Central memory CD8-positive, alpha-beta T cell (primary cell): Measurements from ENCODE around the gene ACSS3.
"Not testable (repeated sequence)": the region's sequence is repeated elsewhere in the genome, so short reads cannot be mapped to it uniquely, and the experiment has no call there.

Experiments
- ATAC-seq: fragments of 150-1000 bp; cut with Tn5 transposase; replicated peaks from 2 replicates; pipeline ENCODE4 v1.10.0; 2022; ENCODE audit warnings: mild to moderate bottlenecking, moderate FRiP score, moderate number of reproducible peaks; ENCODE audit not compliant: poor library complexity, severe bottlenecking; ENCODE audit errors: extremely low read depth
- DNase-seq, 2 donors: peaks; one replicate each; pipeline ENCODE4 v3.0.0; 2021; ENCODE audit warnings: low spot score in 2 of 2
- H3K27ac Mint-ChIP-seq: one replicate; pipeline ENCODE4 v1.8.0; 2022; ENCODE audit warnings: low read depth, mild to moderate bottlenecking, moderate library complexity, mixed read lengths
- H3K27me3 Mint-ChIP-seq: one replicate; pipeline ENCODE4 v1.8.0; 2022; ENCODE audit warnings: mixed read lengths
- H3K36me3 Mint-ChIP-seq: one replicate; pipeline ENCODE4 v1.8.0; 2022; ENCODE audit warnings: mild to moderate bottlenecking, moderate library complexity, mixed read lengths; ENCODE audit not compliant: insufficient read depth
- H3K4me1 Mint-ChIP-seq: one replicate; pipeline ENCODE4 v1.8.0; 2022; ENCODE audit warnings: mixed read lengths
- H3K4me3 Mint-ChIP-seq: one replicate; pipeline ENCODE4 v1.8.0; 2022; ENCODE audit warnings: mild to moderate bottlenecking, moderate library complexity, mixed read lengths
- H3K9me3 Mint-ChIP-seq: one replicate; pipeline ENCODE4 v1.8.0; 2022; ENCODE audit warnings: mixed read lengths

ACSS3 gene

DNA sequence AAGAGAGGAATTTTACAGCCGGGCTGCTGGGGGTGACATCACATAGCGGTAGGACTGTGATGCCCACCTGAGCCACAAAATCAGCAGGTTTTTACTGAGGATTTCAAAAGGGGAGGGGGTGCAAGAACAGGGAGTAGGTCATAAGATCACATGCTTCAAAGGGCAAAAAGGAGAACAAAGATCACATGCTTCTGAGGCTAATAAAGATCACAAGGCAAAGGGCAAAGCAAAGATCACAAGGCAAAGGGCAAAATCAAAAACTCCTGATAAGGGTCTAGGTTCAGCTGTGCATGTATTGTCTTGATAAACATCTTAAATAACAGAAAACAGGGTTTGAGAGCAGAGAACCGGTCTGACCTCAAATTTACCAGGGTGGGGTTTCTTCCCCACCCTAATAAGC, 41.2 kb downstream of the ACSS3 start:
- not testable (repeated sequence) for H3K27me3 Mint-ChIP-seq, DNase-seq, H3K4me3 Mint-ChIP-seq, H3K36me3 Mint-ChIP-seq, H3K27ac Mint-ChIP-seq, ATAC-seq, H3K4me1 Mint-ChIP-seq
- peaks cover 25% of the 10 kb centered on the region for H3K9me3 Mint-ChIP-seq

DNA sequence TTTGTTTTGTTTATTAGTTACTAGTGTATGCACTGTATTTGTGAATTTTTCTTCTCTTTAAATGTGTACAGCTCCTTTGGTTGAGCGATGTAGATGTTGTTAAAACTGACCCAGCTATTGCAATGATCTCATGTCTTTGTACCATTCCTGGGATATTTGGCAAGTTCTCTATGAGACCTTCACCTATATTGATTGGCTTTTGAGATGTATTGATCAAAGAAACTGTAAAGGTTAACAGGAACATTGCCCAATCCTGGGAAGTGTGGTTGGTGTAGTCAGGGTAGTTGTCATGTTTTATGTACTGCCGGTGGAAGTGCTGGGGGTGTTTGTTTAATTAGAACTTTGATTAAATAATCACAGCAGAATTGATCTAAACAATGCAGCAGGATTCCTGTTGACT, 43.1 kb downstream of the ACSS3 start:
- H3K27ac Mint-ChIP-seq, result no peak overlapping the region
- H3K9me3 Mint-ChIP-seq, result peaks cover 35% of the 10 kb centered on the region
- H3K27me3 Mint-ChIP-seq, result no peaks in the 10 kb centered on the region
- ATAC-seq (no peak), DNase-seq (no peak)
- H3K4me1 Mint-ChIP-seq, result no peaks in the 10 kb centered on the region
- H3K4me3 Mint-ChIP-seq, result no peak overlapping the region
- no peaks in the 10 kb centered on the region for H3K36me3 Mint-ChIP-seq

DNA sequence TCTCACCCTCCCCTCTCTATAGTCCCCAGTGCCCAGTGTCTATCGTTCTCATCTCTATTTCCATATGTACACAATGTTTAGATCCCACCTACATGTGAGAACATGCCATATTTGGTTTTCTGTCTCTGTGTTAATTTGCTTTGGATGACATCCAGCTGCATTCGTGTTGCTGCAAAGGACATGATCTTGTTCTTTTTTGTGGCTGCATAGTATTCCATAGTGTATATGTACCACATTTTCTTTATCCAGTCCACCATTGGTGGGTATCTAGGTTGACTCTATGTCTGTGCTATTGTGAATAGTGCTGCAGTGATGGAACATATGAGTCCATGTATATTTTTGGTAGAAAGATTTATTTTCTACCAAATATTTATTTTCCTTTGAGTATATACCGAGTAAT, 45.7 kb downstream of the ACSS3 start:
- DNase-seq, result no peak
- Mint-ChIP-seq H3K9me3 (peaks cover 24% of the 10 kb centered on the region), H3K36me3 (no peaks in the 10 kb centered on the region), H3K27ac (no peak overlapping the region), H3K4me1 (no peaks in the 10 kb centered on the region), H3K27me3 (no peaks in the 10 kb centered on the region), H3K4me3 (no peak overlapping the region)
- no peak for ATAC-seq

DNA sequence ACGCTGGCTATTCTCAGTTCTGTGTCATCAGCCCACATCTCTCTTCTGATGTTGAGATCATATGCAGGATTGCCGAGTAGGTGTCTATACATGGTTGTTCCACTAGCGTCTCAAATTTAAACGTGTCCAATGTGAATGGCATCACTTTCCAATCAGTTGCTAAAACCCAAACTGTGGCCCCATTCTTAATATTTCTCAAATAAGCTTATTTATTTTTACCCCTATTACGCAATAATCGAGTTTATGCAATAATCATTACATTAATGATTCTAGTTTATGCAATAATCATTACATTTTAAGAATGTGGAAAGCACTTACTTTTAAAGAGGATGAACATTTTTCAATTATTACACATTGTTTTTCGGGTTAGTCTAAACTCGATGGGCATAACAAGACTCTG, 47.8 kb downstream of the ACSS3 start:
- Mint-ChIP-seq H3K27ac (no peak overlapping the region), H3K4me3 (no peak overlapping the region), H3K9me3 (peaks cover 17% of the 10 kb centered on the region), H3K4me1 (no peaks in the 10 kb centered on the region), H3K36me3 (no peaks in the 10 kb centered on the region), H3K27me3 (no peaks in the 10 kb centered on the region)
- ATAC-seq (no peak), DNase-seq (no peak)

DNA sequence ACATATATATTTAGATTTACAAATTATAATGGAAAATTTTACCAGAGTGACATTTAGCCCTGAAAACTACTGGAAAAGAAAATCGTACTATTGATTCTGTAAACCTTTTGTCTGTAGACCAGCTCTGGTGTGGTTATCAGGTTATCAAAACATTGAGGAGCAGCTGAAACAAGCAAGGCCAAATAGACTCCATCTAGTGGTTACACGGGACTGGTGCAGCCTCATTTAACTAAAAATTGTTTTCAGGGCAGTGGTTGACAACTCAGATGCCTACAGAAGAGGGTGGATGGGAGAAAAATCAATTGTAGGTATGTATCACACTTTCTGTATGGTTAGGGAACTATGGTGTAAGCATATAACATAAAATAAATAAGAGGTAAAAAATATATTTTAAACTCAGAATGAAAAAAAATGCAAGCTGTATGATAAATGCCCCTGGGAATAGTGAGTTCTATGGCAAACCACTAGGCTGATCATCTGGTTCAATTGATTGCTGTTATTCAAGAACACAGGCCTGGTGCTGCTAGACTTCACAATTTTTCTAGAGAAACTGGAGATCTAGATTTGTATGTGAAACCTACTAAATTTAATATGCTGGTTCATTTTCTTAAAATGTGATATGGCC, 51.2 kb downstream of the ACSS3 start:
- no peaks in the 10 kb centered on the region for H3K4me1 Mint-ChIP-seq
- H3K36me3 Mint-ChIP-seq, result no peaks in the 10 kb centered on the region
- ATAC-seq (no peak), DNase-seq (no peak)
- peaks cover 10% of the 10 kb centered on the region for H3K9me3 Mint-ChIP-seq
- no peak overlapping the region for H3K4me3 Mint-ChIP-seq
- no peak overlapping the region for H3K27ac Mint-ChIP-seq
- H3K27me3 Mint-ChIP-seq, result no peaks in the 10 kb centered on the region

DNA sequence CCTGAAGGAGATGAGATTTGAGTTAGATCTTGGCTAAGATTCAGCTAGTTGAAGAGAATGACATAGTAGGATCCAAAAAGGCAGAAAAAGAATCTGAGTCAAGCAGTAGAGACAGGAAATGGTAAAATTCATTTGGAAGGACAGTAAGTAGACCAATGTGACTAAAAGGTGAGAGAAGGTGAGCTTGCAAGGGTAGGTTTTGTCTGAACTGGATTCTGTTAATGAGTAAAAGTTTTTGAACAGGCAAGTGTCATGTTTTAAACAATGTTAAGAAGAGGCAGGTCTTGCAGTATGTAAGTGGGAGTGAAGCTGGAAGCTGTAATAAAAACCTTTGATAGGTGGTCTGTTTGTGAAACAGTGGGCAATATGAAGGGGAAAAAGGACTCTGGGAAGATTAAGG, 58.6 kb downstream of the ACSS3 start:
- Mint-ChIP-seq H3K9me3 (peaks cover 10% of the 10 kb centered on the region), H3K27me3 (no peaks in the 10 kb centered on the region), H3K36me3 (no peaks in the 10 kb centered on the region), H3K27ac (no peak overlapping the region), H3K4me1 (no peaks in the 10 kb centered on the region), H3K4me3 (no peak overlapping the region)
- DNase-seq (no peak), ATAC-seq (no peak)

DNA sequence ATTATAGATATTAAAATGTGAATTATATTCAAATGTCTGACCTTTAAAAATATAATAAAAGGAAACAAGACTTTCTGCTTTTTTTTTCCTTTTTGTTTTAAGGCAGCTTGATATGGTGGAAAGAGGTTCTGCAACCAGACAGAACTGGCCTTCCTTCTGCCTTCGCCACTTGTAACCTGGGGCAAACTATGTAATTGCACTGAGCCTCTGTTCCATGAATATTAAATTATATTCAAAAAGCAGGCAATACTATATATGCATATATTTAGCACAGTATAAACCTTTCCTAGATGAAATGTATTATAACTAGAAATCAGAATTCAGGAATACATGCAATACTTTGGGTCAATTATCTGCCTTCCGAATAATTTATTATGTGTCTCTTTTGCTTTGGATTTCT, 59.9 kb downstream of the ACSS3 start:
- peaks cover 10% of the 10 kb centered on the region for H3K9me3 Mint-ChIP-seq
- H3K27ac Mint-ChIP-seq, result no peak overlapping the region
- no peaks in the 10 kb centered on the region for H3K27me3 Mint-ChIP-seq
- no peaks in the 10 kb centered on the region for H3K4me1 Mint-ChIP-seq
- ATAC-seq, result no peak
- DNase-seq, result no peak
- no peak overlapping the region for H3K4me3 Mint-ChIP-seq
- no peaks in the 10 kb centered on the region for H3K36me3 Mint-ChIP-seq

DNA sequence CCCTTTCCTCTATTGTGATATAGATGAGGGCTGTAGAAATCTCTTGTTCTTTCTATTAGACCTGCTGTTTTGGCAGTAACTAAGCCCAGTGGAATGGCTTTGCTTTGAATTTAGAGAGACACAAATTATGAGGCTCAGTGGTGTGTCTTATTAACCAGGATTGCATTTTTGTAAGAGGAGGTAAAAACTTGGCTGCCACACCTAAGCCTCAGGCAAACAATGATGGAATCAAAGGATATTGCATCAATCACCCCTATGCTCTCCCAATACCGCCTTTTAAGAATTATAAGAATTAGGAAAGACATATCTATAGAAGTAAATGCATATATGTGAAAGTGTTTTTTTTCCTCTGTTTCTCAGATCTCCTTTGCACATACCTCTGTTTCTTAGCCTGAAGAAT, 63.3 kb downstream of the ACSS3 start:
- peaks cover 16% of the 10 kb centered on the region for H3K9me3 Mint-ChIP-seq
- no peaks in the 10 kb centered on the region for H3K4me1 Mint-ChIP-seq
- no peaks in the 10 kb centered on the region for H3K36me3 Mint-ChIP-seq
- H3K27ac Mint-ChIP-seq, result no peak overlapping the region
- no peak overlapping the region for H3K4me3 Mint-ChIP-seq
- ATAC-seq, result no peak
- H3K27me3 Mint-ChIP-seq, result no peaks in the 10 kb centered on the region
- no peak for DNase-seq

DNA sequence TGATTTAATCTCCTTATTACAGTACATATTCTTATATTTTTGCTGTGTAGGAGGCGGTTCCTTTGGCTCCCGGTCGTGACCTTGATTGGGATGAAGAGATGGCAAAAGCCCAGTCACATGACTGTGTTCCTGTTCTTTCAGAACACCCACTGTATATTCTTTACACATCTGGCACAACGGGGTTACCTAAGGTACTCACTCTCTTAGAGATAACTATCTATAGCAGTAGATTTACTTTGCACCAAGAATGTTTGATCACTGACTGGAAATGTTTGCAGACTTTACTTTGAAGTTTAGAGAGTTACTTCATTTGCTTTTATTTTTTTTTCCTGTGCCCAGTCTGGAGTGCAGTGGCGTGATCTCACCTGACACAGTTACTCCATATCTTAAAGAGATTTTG, 65.2 kb downstream of the ACSS3 start:
- DNase-seq (no peak), ATAC-seq (no peak)
- H3K36me3 Mint-ChIP-seq, result no peaks in the 10 kb centered on the region
- H3K4me1 Mint-ChIP-seq, result no peaks in the 10 kb centered on the region
- H3K4me3 Mint-ChIP-seq, result no peak overlapping the region
- peaks cover 21% of the 10 kb centered on the region for H3K9me3 Mint-ChIP-seq
- H3K27ac Mint-ChIP-seq, result no peak overlapping the region
- H3K27me3 Mint-ChIP-seq, result no peaks in the 10 kb centered on the region

DNA sequence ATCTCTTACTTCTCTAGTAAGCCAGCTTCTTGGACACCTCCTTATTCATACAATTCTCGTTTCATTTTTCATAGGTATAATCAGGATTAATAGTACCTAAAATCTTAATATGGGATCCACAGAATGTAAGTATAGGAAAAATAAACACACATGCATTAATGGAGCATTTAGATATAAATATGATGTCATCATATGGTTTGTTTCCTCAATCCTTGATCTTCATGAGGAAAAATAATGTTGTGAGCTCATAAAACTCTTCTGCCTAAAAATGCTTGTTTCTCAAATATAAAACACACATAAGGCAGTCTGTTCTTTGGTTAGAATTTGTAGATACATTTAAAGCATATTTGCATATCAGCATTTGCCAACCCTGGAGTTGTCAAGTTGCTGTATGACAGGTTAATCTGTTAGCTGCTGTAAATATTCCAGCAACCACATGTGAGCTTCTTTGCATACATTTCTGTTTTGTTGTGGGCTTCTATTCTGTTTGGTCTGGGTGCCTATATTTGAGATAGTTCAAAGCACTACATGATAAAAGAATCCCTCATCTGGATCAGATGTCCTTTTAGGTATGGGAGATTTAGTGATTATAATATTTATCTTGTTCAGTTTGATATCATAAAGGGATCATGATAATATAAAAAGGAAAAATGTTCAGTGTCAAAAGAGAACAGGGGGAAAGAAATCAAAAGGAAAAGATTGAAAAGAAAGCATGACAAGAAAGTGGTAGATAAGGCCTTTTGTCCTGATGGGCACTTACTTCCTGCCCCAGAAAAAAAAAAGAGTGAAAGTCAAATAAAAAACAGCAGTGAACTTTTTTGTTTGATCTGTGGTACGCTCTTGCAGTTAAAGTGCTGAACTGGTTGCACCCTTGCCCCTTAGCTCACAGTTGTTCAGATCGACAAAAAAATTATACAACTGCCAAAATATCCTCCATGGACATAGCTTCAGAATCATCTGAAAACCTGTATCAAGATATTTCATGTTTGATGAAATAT, 68.6 kb downstream of the ACSS3 start:
- DNase-seq, result no peak
- ATAC-seq, result no peak
- H3K4me3 Mint-ChIP-seq, result no peak overlapping the region
- peaks cover 17% of the 10 kb centered on the region for H3K9me3 Mint-ChIP-seq
- no peaks in the 10 kb centered on the region for H3K36me3 Mint-ChIP-seq
- H3K4me1 Mint-ChIP-seq, result no peaks in the 10 kb centered on the region
- no peak overlapping the region for H3K27ac Mint-ChIP-seq
- no peaks in the 10 kb centered on the region for H3K27me3 Mint-ChIP-seq

DNA sequence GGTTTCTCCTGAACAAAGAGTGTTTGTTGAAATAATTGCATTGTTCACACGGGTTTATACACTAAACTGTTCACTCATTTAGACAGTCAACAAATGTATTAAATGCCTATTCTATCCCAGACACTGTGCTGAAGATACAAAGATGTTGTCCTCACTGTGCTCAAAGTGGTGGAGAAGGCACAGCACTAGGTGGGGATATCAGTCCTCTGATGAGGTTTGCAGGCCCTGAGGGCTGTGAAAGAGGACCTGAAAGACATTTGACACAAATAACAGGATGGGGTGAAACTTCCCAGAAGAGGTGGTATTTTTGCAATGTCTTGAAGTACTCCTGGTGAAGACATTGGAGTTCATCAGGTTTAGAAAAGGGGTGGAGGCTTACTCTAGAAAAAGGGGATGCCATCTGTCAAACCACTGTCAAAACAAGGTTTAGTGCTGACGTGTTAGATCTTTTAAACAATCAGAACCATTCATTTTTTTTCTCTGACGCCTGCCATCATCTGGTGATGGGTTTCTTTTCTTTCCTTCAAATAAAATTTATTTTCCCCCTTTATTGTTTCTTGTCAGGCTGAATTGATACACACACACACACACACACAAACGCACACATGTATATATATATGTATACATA, 69.5 kb downstream of the ACSS3 start:
- H3K4me3 Mint-ChIP-seq, result no peak overlapping the region
- H3K27ac Mint-ChIP-seq, result no peak overlapping the region
- H3K9me3 Mint-ChIP-seq, result peaks cover 17% of the 10 kb centered on the region
- ATAC-seq, result no peak
- H3K36me3 Mint-ChIP-seq, result no peaks in the 10 kb centered on the region
- no peaks in the 10 kb centered on the region for H3K27me3 Mint-ChIP-seq
- no peaks in the 10 kb centered on the region for H3K4me1 Mint-ChIP-seq
- DNase-seq, result no peak

DNA sequence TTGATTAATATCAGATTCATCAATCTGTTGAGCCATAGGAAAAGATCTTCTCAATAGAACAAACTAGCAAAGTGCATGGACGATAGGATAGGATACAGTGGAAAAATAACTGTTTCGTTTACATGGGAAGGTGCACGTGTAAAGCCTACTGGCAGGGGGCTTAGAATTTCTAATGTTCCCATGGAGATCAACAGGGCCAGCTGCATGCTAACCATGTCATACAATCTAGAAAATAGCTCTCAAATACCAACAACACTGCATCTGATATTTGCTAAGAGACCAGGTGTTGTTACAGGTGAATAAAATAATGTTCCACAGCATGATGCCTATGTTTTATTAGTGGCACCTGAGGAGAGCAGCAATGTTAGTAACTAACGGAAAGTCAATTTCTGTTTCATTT, 72.5 kb downstream of the ACSS3 start:
- no peak for DNase-seq
- no peak overlapping the region for H3K4me3 Mint-ChIP-seq
- H3K27ac Mint-ChIP-seq, result no peak overlapping the region
- H3K9me3 Mint-ChIP-seq, result peaks cover 15% of the 10 kb centered on the region
- no peaks in the 10 kb centered on the region for H3K4me1 Mint-ChIP-seq
- H3K27me3 Mint-ChIP-seq, result no peaks in the 10 kb centered on the region
- no peak for ATAC-seq
- H3K36me3 Mint-ChIP-seq, result no peaks in the 10 kb centered on the region

DNA sequence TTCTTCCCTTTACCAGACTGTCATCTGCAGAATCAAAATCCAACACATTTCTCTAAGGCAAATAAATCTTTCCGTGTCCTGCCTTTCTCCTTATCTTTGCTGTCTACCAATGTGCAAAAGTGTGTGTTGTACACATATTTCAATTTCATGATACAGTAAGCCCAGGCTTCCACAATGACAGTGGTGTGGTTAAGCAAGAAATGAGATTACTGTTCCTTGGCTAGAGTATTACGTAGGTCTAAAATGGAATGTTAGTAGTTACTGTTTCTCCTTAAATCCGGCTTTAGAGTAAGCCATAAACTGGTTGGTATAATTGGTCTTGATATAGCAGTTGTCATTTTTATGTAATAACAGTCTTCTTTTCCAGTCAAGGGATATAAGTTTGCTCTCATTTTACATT, 82.0 kb downstream of the ACSS3 start:
- Mint-ChIP-seq H3K4me1 (no peaks in the 10 kb centered on the region), H3K27me3 (no peaks in the 10 kb centered on the region), H3K9me3 (peaks cover 12% of the 10 kb centered on the region), H3K36me3 (no peaks in the 10 kb centered on the region), H3K4me3 (no peak overlapping the region), H3K27ac (no peak overlapping the region)
- ATAC-seq (no peak), DNase-seq (no peak)
